Testis (tissue), 3 donors: ENCODE results near the gene DAAM2. TPM values are rescaled to one million over a fixed set of nuclear protein-coding genes. Genes with fewer than 3 reads are reported as not detected.

Experiments used
- DNase-seq: peaks from one replicate; pipeline ENCODE4 v3.0.0-alpha.2; 2019
- H3K27ac ChIP-seq, 2 donors: fragments of 200-600 bp; sonication (generic); one replicate each; pipeline ENCODE4 v1.5.1; 2019
- H3K27me3 ChIP-seq: fragments of 200-600 bp; sonication (generic); one replicate; pipeline ENCODE4 v1.5.1; 2019
- H3K36me3 ChIP-seq: fragments of 200-600 bp; sonication (generic); one replicate; pipeline ENCODE4 v1.5.1; 2017; ENCODE audit warnings: low read depth; ENCODE audit errors: missing control alignments
- H3K4me1 ChIP-seq: fragments of 200-600 bp; sonication (generic); one replicate; pipeline ENCODE4 v1.5.1; 2019
- H3K4me3 ChIP-seq, 2 donors: fragments of 200-600 bp; sonication (generic); one replicate each; pipeline ENCODE4 v1.5.1; 2017 to 2019
- H3K9me3 ChIP-seq: fragments of 200-600 bp; sonication (generic); one replicate; pipeline ENCODE4 v1.5.1; 2017
- POLR2A ChIP-seq: fragments of 450-650 bp; IDR thresholded peaks from one replicate; pipeline ENCODE4 v1.6.1; 2017; ENCODE audit warnings: antibody characterized with exemption, mild to moderate bottlenecking, moderate library complexity
- WGBS, 2 donors: methylation state at CpG; one replicate each; pipeline ENCODE4 v1.1.5; 2018; 5-methylcytosine and 5-hydroxymethylcytosine counted together
- intact Hi-C: fragments of 100-400 bp; cut with DNase I; formaldehyde crosslinking; loops from one replicate; pipeline ENCODE4 v1.15.1; 2023; ENCODE audit warnings: low total_unique reads
- polyA plus RNA-seq: library from polyadenylated mRNA; stranded (reverse); fragments of 350-450 nt; fragmentation: Illumina TruSeq; extraction: RNeasy Lipid Tissue Mini Kit (QIAGEN cat#74804); gene quantifications from one replicate; pipeline ENCODE4 v1.2.3, GENCODE V29; 2014; ENCODE audit warnings: low read depth, low replicate concordance; ENCODE audit not compliant: insufficient read depth
- total RNA-seq, 2 donors: library from RNA; depleted of rRNA; stranded (reverse); fragments of >200 nt; gene quantifications; one replicate each; pipeline ENCODE4 v1.2.3, GENCODE V29; 2016
- TF ChIP-seq, protein P1 (sequence below), 3 experiments: fragments of 450-650 bp in 2 of 3; fragments of 200-600 bp in 1 of 3; sonication (generic) in 1 of 3; IDR thresholded peaks; one replicate each; pipeline ENCODE4 v1.5.1; 2016 to 2019; ENCODE audit warnings: antibody characterized with exemption in 3 of 3, mild to moderate bottlenecking in 2 of 3, moderate library complexity in 1 of 3

Gene DAAM2
- total and polyA plus RNA-seq, 3 donors from 2014 or later = 37.4 to 66.1 (median 64.5) TPM

DNA sequence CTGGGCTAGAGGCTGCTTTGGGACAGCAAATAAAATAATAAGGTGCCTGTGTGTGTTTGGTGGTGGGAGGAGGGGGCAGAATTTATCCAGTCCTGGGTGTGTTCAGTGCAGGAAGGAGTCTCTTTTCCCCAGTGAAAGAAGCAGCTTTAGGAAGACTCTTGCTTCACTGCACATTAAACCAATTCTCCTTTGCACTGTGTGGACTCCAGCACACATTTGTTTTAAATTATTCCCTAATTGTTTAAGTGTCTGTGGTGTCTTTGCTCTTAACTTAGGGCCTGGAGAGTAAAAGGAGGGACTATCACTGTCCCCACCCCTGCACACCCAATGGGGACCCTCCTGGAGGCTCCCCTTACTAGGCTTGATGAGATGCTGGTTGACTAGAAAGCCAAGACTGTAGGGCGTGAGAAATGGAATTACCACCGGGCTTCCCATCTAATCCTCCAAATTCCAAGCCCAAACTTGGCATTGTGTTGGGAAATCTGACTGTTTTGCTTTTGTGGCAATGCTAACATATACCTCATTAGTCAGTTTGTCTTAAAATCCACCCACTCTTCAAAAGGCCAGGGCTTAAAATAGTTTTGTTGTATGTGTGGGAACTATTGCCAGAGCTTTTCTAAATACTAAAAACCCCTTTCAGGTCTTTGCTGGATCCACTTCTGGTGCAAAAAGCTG is 13.5 kb upstream of the DAAM2 start:
- intact Hi-C loops = no loop called here
- no peaks in the 10 kb centered on the region for H3K9me3 ChIP-seq
- 85 to 94% methylated on average over 2 of the region's 2 CpGs for WGBS, 2 donors
- H3K4me3 ChIP-seq = no peak overlapping the region
- H3K27me3 ChIP-seq = no peaks in the 10 kb centered on the region
- H3K4me1 ChIP-seq = no peaks in the 10 kb centered on the region
- TF ChIP-seq, protein P1, sequence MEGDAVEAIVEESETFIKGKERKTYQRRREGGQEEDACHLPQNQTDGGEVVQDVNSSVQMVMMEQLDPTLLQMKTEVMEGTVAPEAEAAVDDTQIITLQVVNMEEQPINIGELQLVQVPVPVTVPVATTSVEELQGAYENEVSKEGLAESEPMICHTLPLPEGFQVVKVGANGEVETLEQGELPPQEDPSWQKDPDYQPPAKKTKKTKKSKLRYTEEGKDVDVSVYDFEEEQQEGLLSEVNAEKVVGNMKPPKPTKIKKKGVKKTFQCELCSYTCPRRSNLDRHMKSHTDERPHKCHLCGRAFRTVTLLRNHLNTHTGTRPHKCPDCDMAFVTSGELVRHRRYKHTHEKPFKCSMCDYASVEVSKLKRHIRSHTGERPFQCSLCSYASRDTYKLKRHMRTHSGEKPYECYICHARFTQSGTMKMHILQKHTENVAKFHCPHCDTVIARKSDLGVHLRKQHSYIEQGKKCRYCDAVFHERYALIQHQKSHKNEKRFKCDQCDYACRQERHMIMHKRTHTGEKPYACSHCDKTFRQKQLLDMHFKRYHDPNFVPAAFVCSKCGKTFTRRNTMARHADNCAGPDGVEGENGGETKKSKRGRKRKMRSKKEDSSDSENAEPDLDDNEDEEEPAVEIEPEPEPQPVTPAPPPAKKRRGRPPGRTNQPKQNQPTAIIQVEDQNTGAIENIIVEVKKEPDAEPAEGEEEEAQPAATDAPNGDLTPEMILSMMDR (IDR thresholded peaks at IDR 0.05) = no peak
- TF ChIP-seq POLR2A = no peak
- no peak overlapping the region for H3K27ac ChIP-seq
- no peaks in the 10 kb centered on the region for H3K36me3 ChIP-seq
- DNase-seq = no peak

DNA sequence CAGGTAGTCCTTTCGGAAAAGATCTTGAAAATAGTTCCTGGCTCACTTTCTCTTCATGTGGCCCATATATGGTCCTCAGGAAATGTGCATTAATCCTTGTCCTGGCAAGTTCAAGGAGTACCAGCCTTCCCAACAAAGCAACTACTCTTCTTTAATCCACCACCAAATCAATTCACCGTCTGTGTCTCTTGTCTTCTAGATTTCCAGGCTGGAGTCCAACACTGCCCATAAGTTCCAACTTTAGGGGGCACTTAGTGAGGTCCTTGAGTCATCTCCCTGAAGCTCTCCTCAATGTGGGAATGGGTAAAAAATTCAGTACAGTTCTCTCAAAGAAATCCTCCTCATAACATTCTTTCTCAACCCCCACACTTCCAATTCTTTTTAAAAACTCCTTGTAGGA is 6.9 kb upstream of the DAAM2 start:
- no peak for DNase-seq
- no peak overlapping the region for H3K27ac ChIP-seq
- no peak for TF ChIP-seq POLR2A
- TF ChIP-seq, protein P1 (IDR thresholded peaks at IDR 0.05) = no peak
- H3K9me3 ChIP-seq = no peaks in the 10 kb centered on the region
- intact Hi-C loops = no loop called here
- no peak overlapping the region for H3K4me3 ChIP-seq
- no peaks in the 10 kb centered on the region for H3K27me3 ChIP-seq
- H3K36me3 ChIP-seq = no peaks in the 10 kb centered on the region
- 55 to 58% methylated on average over 2 of the region's 2 CpGs for WGBS, 2 donors
- no peaks in the 10 kb centered on the region for H3K4me1 ChIP-seq

DNA sequence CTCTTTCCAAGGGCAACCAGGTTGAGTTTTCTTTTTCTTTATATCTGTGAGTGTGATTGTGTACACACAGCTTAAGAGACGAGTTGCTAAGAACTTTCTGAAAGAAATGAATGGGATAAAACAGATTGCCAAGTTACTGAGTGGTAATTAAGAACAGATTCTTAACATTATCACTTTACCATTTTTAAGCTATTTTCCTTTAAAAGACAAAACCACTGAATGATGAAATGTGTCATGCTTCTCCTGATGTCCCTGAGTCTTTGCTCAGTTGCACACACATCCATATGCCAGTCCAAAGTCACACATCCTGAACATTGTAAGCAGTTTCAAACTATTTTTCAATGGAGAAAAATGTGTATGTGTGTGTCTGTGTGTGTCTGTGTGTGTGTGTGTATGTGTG is 5.5 kb upstream of the DAAM2 start:
- DNase-seq = no peak
- H3K4me3 ChIP-seq = no peak overlapping the region
- H3K36me3 ChIP-seq = no peaks in the 10 kb centered on the region
- TF ChIP-seq, protein P1 (IDR thresholded peaks at IDR 0.05) = no peak
- no peak for TF ChIP-seq POLR2A
- no peaks in the 10 kb centered on the region for H3K9me3 ChIP-seq
- H3K27me3 ChIP-seq = no peaks in the 10 kb centered on the region
- H3K4me1 ChIP-seq = peaks cover under 1% of the 10 kb centered on the region
- no peak overlapping the region for H3K27ac ChIP-seq
- 50 to 80% methylated on average over 1 of the region's 1 CpG for WGBS, 2 donors
- intact Hi-C loops = no loop called here

DNA sequence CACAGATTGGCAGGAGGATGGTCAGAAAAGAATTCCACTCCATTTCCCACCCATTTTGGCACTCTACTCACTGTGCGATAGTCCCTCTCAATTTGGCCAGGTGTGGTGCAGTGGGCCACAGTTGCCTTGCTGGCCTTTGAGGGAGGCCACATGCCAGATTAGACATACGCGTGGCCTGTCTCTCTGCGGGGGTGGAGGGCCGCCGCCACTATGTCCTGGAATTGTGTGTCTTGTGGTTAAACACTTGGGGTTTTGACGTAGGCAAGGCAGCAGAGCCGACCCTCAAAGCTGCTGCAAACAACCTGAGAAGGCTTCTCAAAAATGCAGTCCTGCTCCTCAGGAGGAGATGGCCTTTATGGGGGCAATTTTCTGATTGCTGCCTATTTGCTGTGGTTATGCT is 4.9 kb upstream of the DAAM2 start:
- Histone ChIP-seq H3K36me3 (no peaks in the 10 kb centered on the region), H3K27ac (no peak overlapping the region), H3K27me3 (no peaks in the 10 kb centered on the region), H3K4me3 (no peak overlapping the region), H3K4me1 (peaks cover 3% of the 10 kb centered on the region), H3K9me3 (no peaks in the 10 kb centered on the region)
- intact Hi-C loops = no loop called here
- no peak for DNase-seq
- TF ChIP-seq POLR2A = no peak
- TF ChIP-seq, protein P1 (IDR thresholded peaks at IDR 0.05) = no peak
- WGBS, 2 donors = 93 to 100% methylated on average over 2 to 8 of the region's 8 CpGs

DNA sequence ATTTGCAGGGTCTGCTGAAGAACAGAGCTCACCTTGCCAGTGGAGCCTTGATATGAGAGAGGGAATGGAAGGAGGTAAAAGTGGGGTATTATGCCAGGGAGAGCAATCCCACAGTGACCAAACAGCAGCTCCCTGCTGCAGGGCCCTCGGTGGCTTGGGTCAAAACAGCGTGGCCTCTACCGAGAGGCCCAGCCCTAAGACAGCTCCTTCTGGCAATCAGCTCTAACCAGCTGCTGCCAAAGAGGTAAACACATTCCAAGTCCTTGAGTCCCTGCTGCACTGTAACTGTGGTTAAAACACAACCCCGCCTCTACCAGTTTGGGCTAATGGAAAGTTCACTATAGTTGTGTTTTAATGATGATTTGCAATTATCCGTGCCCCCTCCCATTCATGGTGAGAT is 1.4 kb upstream of the DAAM2 start:
- Histone ChIP-seq H3K4me1 (peaks cover 11% of the 10 kb centered on the region), H3K27me3 (no peaks in the 10 kb centered on the region), H3K9me3 (no peaks in the 10 kb centered on the region), H3K36me3 (no peaks in the 10 kb centered on the region), H3K4me3 (no peak overlapping the region), H3K27ac (no peak overlapping the region)
- TF ChIP-seq, protein P1 (IDR thresholded peaks at IDR 0.05) = no peak
- TF ChIP-seq POLR2A = no peak
- 70 to 71% methylated on average over 5 of the region's 5 CpGs for WGBS, 2 donors
- no peak for DNase-seq
- intact Hi-C loops = no loop called here
